ENCODE results near the gene GTF3C1.

GRCh38 chr16:27583634-27584033, 33.9 kb upstream of the GTF3C1 start:
- TF ChIP-seq POLR2AphosphoS5 (IDR thresholded peaks at IDR 0.05; ENCODE audit: low read depth, low read length) (no peak), POLR2A (IDR thresholded peaks at IDR 0.05; ENCODE audit: low read depth, low read length) (no peak), TAF1 (IDR thresholded peaks at IDR 0.05; ENCODE audit: low read depth, low read length) (no peak), PAX5 (IDR thresholded peaks at IDR 0.05; ENCODE audit: insufficient read depth, low read length, severe bottlenecking) (no peak), SPI1 (IDR thresholded peaks at IDR 0.05; ENCODE audit: low read depth, low read length) (no peak)
